Effector CD8-positive, alpha-beta T cell (primary cell): ENCODE results near the gene CHL1.
"Not testable (repeated sequence)": the region's sequence is repeated elsewhere in the genome, so short reads cannot be mapped to it uniquely, and the experiment has no call there.

Experiments
- DNase-seq: peaks from one replicate; lab custom pipeline; 2025; lab: John Stamatoyannopoulos, UW

CHL1 gene

DNA sequence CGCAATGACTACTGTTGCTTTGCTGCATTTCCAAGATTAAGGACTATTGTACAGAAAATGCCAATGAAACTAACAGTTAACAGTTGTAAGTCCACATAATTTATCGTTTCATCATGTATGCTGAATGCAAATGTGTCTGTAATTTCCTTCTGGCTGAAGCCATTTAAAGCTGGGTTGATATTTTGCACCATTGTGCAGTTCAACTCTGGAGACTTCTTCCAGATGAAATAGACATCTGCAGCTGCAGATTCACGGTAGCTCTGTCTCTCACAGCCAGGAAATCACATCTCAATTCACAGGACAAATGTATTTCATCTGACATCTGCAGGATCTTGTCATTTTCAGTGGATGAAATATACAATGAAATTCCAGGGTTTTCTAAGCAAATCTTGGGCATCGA, 145.4 kb downstream of the CHL1 start:
- no peak for DNase-seq

DNA sequence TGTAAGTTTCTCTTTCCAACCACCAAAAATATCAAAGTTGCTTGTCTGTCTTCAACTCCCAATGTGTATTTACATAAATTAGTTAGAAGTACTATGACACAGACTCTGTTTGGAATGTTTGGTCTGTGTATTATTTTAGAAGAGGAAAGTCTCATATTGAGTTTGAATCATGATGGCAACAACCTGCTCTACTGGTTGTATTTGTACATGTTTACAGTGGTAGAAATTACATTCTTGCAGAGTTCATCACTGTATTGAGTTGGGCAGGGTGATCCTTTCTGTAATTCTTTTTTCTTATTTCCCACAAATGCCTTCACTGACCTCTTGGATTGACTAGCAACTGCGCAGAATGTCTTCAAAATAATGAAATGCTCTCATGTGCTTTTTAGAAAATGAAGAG, 149.6 kb downstream of the CHL1 start:
- no peak for DNase-seq

DNA sequence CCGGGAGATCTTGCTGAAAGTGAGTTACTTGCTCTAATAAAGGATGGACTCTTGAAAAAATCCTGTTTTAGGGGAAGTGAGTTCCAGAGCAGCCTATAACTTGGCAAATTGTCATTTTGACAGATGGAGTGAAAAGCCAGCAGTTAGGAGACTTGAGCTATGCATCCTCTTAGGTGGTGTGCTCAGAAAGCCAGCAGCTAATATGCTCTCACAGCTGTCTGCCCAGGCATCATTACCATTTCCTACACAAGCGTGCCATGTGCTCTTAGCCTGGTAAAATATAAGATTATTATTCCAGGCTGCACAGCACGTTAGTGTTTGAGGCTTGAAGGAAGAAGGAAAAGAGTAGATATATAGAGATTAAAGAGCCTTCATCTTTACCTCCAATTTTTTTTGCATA, 151.0 kb downstream of the CHL1 start:
- DNase-seq = no peak

DNA sequence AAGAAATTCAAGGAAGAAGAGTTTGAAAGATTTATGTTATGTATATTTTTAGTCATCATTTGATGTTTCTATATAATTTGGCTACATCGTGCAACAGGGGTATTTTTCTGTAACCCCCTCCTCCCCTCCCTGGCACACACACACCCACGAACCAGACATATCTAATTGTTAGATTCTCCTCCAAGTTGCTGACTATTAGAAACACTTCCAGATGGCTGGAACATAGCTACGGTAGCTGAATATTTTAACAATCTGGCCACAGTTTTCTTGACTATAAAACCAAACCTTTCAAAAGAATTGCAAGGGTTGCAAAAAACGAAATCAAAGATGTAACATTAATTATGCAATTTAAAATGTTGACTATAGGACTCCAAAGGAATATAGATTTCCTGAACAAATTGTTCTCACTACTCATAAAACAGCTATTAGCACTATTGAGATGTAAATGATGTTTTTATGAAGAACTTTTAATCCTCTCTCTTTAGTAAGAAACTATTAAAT, 154.4 kb downstream of the CHL1 start:
- no peak for DNase-seq

DNA sequence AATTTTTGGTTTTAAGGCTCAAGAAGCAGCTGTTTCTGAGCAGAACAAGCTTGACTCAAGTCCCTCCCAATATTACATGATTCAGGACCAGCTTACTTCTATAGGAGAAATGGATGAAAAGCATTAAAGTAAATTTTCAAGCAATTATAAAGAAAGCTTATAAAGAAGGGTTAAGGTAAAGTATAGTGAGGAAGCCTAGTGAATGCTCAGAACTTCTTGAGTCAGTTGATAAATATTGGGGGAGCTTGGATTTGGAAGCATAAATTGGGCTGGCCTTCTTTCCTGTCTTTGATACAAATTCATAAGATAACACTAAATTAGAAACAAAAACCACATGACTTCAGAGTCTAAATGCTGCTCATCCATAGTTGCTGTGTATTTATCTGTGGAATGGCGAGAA, 156.0 kb downstream of the CHL1 start:
- DNase-seq = no peak

DNA sequence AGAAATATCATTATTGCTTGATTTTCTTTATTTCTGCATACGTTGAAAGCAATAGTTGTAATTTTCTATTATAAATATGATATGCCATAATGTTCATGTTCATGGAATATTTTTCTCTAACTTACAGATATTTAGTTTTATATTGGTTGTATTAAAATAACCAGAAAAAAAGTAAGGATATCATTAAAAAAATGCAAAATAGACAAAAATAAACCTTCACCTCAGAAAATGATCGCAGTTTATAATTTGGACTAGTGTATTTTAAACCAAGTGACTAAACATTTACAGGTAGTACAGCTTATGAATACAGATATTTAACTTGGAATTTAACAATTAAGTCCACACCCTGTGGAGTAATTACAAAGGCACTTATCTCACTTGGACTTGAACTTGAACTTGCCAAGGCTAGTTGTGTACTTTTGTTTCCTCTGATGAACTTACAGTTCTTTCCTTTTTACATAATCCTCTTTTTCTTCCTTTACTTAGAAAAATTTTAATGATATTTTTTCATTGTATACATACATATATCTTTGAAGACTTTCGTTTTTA, 156.7 kb downstream of the CHL1 start:
- DNase-seq = no peak

DNA sequence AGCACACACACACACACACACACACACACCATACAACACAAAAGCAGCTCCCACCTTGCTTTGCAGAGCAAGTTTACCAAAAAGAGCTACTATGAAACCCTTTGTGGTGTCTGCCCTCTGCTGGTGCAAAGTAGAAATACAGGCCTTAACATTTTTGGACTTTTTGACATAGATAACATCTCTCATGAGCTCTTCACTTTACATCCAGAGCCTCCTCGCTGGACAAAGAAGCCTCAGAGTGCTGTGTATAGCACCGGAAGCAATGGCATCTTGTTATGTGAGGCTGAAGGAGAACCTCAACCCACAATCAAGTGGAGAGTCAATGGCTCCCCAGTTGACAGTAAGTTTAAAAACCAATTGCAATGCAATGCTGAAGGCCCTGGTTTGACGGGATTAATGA, 157.9 kb downstream of the CHL1 start:
- DNase-seq = no peak

DNA sequence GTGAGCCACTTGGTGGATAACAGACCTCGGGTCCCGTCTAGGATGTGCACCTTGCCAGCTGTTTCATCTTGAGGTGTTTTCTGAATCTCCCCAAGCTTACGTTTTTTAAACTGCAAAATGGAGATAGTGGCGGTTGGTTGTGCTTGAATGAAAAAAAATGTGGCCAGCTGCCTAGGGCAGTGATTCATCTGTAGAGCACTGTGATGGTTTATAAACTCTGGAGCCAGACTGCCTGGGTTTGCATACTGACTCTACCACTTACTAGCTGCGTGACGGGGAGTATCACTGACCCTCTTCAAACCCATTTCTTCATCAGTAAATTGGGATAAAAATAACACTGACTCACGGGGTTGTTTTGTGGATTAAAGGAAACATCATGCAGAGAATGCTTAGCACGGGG, 159.1 kb downstream of the CHL1 start:
- no peak for DNase-seq

DNA sequence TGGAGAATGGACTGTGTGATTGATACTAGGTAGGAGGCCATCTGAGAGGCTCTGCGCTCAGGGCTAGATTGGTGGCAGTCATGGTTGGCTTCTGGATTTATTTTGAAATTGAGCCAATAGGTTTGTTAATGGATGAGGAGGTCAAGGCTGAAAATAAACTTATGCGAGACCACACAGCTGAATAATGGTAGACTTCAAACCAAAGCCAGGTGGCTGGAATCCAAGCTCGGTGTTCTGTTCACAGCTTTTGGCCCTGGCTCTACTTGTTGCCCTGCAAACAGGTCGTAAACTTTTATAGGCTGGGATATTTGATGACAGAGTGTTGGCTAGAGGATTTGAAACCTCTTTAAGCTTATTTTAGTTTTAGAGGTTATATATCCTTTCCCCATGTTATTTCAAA, 160.4 kb downstream of the CHL1 start:
- DNase-seq = no peak

DNA sequence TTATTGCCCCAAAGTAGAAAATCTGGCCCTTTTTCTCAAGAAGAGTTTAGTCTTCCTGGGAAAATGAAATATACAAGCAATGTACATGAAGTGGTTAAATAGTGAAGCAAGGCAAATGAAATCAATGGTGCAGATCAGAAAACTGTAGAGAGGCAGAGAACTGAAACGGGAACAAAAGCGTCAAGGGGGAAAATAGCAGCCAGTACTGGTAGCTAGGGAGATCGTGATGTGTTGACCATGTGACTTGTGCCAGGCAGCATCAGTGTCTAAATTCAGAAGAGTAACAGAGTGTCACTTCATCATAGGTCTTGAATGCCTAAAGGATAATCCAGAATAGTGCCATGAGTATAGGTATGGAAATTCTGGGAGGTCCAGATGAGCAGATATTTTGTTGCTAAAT, 163.1 kb downstream of the CHL1 start:
- no peak for DNase-seq

DNA sequence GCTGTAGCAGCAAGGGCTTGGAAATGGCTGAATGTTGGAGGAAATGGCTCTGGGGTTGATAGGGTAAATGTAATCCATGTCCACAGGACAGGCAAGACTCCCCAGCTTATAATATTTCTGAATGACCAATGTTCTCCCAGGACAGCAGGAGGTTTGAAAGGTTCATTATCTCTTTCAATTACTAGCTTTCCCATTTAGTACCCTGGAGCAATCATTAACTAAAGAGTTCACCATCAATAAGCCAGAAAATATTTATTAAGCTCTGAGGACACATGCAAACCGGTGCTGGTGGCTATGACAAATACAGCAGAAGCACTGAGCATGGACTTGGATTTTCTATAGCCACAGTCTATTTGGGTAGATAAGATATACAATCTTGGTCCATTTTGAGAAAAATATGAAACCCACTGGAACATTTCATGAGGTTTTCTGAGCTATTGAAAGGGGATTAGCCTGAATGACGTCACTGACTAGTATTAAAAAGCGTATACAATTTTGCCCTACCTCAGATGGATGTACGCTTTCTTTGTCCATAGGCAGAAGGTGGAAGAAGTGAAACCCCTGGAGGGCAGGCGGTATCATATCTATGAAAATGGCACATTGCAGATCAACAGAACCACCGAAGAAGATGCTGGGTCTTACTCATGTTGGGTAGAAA, 166.2 kb downstream of the CHL1 start:
- no peak for DNase-seq

DNA sequence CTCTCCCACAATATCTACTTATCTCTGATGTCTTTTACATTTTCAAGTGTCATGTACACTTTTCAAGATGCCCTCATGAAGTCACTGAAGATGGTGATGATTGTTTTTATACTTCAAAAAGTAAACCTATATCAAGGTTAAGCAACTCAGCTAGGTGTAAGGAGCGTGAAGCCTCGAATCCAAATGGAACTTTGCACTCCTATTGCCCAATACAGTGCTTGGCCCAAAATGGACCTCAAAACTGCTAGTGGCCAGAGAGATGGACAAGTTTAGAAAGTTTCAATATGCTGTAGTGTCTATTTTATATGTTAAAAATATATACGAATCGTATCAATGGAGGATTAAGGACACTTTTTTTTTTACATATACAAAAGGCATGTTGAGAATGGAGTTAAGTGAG, 167.7 kb downstream of the CHL1 start:
- no peak for DNase-seq

DNA sequence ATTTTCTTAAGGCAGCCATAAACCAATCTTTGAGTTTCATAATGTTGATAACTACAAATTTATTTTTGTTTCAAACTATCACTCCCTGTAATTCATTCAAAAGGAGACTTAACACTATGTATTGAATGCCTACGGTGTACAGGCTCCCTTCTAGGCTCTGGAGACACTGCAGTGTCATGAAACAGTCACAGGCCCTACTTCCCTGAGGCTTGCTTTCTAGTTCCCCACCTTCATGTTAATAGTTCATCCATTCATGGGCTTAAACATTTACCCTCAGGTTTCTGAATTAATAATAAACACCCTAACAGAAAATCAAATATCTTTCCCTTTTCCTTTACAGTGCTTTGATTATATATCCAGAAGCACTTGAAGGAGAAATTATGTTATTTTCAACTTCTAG, 168.7 kb downstream of the CHL1 start:
- DNase-seq = no peak

DNA sequence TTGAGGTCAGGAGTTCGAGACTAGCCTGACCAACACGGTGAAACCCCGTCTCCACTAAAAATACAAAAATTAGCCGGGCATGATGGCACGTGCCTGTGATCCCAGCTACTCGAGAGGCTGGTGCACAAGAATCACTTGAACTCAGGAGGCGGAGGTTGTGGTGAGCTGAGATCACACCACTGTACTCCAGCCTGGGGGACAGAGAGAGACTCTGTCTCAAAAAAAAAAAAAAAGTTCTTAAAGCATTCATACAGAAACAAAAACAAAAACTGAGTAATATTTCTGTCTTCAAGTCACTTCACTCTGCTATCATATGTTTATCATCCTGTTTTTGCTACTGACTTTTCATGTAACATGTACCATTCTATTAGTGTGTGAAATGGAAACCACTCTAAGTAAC, 169.7 kb downstream of the CHL1 start:
- DNase-seq = not testable (repeated sequence)

DNA sequence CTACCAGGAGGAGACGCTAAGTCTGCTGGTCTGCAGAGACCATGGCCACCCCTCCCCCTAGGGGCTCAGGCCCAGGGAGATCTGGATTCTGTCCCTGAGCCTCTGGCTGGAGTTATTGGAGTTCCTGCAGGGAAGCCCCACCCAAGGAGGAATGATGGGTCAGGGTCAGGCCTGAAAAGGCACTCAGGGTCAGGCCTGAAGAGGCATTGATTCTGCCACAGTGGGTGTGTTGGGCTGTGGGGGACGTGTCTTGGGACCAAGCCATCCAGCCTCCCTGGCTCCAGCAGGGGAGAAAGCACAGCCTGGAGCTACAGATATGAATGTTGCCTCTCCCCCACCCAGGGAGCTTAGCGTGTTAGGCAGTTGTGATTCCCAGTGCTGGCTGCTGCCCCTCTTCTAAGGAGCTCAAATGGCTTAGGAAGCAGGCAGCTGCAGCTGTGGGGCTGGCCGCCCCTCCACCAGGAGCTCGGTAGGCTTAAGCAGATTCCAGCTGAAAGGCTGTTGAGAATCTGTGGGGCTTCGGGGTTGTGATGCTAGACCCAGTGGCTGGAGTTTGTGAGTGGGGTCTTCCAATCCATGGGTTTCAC, 176.7 kb downstream of the CHL1 start:
- no peak for DNase-seq

DNA sequence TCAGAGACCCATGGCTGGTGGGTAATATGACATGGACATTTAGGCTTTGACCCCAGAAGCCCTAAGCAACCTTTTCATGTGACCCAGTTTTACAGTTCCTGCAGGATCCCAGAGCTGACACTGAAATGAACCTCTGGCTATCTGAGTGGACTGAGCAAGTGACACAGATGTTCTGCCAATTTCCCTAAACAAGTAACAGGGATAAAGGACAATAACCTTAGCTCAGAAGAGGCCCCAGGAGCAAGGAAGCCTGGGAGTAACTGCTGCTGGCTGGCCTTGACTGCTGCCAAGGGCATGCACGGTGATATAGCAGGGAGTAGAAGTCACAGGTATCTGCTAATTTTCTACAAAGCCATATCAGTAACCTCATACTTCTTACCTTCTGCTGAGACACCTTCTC, 177.9 kb downstream of the CHL1 start:
- DNase-seq = no peak

DNA sequence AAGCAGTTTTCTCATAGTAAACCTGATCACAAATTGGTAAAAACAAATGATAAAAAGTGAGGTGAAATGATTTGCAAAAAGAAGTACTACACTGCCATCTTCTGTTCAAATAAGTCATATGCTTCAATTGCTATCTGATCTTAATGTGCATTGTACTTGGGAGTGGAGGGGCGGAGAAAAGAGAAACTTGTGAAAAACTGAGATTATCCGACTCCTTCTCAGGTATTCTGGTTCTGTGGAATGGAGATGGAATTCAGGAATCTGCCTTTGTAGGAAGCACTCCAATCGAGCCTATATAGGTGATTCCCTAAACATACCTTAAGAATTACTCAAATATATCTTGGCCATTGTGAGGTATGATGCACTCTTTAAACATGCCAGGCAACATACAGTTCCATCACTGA, 180.6 kb downstream of the CHL1 start:
- DNase-seq = no peak

DNA sequence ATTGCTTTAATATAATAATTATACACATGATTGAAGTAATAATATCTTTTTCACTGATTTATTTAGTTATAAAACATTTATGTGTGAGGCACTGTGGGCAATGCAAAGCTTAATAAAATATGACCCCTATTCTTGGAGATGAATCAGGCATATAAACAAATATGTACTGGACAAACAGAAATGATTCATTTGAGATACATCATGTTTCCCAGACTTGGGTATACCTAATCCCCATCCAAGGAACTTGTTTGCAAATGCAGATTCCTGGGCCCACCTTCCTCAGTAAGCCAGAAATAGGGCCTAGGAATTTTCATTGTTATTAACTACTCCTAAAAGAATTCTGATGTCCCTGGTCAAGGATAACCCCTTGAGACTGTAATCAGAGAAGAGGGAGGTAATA, 184.2 kb downstream of the CHL1 start:
- DNase-seq = no peak

DNA sequence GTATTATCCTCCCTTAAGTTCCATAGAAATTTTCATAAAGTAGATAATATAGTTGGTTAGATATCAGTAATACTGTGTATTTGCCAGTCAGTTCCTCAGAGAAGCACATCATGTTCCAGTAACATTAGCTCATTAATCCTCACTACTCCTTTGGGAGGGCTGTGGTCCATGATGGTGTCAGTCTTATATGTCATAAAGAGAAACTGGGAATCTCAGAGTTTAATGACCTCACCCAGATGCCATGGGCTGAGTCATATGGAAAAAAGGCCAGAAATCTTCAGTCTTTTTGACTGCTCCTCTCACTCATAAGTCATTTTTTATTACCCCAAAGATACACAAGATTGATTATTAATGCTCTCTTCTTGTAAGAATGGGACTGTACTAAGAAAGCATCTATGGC, 188.6 kb downstream of the CHL1 start:
- DNase-seq = no peak

DNA sequence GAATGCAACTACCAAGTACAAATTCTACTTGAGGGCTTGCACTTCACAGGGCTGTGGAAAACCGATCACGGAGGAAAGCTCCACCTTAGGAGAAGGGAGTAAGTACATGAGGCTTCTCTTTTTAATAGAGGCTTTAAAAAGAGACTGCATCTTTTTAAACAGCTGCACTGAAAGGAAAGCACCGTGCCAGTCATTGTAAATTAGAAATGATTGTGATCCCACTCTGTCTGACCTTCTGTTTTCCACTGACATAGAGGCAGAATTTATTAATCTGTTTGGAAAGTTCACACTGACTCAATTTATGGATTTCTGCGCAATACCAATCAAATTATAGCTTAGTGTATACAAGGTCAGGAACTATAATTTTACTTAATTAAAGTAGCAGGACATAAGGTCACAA, 198.2 kb downstream of the CHL1 start:
- DNase-seq = no peak

DNA sequence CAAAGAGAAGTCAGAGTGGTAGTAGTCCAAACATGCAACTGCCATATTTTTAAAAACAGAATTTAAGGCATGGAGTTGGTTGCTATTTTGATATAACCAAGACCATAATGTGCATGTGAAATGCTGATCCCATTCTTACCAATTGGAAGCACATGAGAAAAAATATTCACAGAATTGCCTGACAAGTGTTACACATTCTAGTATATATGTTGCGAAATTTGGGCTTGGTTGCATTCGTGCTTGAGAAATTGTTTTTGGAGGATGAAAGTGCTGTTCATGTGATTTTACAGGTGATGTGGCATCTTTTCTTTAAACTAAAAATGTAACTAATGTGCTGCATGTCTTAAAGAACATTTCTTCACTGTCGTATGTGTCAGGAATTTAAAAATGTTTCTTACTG, 199.7 kb downstream of the CHL1 start:
- DNase-seq = no peak

DNA sequence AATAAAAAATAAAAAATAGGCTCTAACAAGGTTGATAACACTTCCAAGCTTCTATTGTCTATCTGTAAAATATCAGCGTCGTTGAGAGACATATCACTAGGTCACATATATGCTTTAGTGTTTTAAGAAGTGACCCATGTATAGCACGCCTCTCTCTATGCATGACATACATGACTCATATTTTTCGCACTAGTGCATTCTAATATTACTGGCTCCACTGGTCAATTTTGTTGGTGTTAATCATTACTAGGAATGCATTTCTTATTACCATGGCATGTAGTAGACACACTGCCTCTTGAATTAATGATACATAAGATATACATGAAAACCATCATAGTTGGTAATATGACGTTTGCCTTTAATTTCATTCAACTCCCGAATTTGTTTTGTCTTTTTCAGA, 203.1 kb downstream of the CHL1 start:
- no peak for DNase-seq

DNA sequence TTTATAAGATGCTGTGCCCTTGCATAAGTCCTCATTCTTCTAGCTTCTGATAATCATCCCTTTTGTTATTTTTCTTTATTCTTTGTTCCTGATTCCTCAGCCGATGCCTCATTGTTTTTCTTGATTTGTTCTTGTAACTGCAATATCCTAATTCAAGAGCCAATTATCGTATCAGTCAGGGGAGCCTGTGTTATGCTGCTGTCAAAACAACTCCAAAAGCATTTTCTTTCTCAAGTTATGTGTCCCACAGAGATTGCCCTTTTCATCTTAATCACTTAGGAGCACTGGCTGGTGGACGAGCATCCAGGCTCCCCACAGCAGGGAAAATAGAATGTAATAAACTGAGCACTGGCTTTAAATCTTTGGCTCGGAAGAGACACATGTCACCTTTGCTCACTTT, 207.3 kb downstream of the CHL1 start:
- DNase-seq = no peak

DNA sequence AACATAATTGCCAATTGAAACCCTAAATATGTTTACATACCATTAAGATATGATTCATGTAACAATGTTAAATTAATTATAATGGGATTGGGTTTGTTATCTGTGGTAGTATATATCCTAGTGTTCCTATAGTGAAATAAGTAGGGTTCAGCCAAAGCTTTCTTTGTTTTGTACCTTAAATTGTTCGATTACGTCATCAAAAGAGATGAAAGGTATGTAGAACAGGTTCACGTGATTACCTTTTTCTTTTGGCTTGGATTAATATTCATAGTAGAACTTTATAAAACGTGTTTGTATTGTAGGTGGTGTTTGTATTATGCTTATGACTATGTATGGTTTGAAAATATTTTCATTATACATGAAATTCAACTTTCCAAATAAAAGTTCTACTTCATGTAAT, 212.4 kb downstream of the CHL1 start:
- no peak for DNase-seq
